Left kidney (tissue), 2 donors: ENCODE results near the gene NSG1. TPM values are rescaled to one million over a fixed set of nuclear protein-coding genes. Genes with fewer than 3 reads are reported as not detected.

ENCODE experiments used
- DNase-seq: peaks from one replicate; pipeline ENCODE4 v3.0.0-alpha.2; 2013
- polyA plus RNA-seq: library from polyadenylated mRNA; unstranded; fragments of 120-200 nt; gene quantifications from one replicate; pipeline ENCODE4 v1.2.1, GENCODE V29; 2013; ENCODE audit not compliant: insufficient read length

The NSG1 gene
- polyA plus RNA-seq, 1 donor, result 4.9 TPM

- DNase-seq, result no peak
Measured at GRCh38 chr4:4395849-4396627, 9.1 kb downstream of the NSG1 start.

GRCh38 chr4:4396628-4397440, 9.9 kb downstream of the NSG1 start:
- no peak for DNase-seq

- no peak for DNase-seq
Measured at GRCh38 chr4:4397441-4397819, 10.5 kb downstream of the NSG1 start.

GRCh38 chr4:4398430-4398829, 11.5 kb downstream of the NSG1 start:
- no peak for DNase-seq

- DNase-seq, result no peak
Measured at GRCh38 chr4:4401036-4401435, 14.1 kb downstream of the NSG1 start.

GRCh38 chr4:4402966-4403365, 16.1 kb downstream of the NSG1 start:
- no peak for DNase-seq

- DNase-seq, result no peak
Measured at GRCh38 chr4:4405358-4405962, 18.6 kb downstream of the NSG1 start.

GRCh38 chr4:4406455-4407298, 19.8 kb downstream of the NSG1 start:
- no peak for DNase-seq

- DNase-seq, result no peak
Measured at GRCh38 chr4:4407299-4408131, 20.6 kb downstream of the NSG1 start.

GRCh38 chr4:4408132-4408523, 21.2 kb downstream of the NSG1 start:
- DNase-seq, result no peak

- DNase-seq, result no peak
Measured at GRCh38 chr4:4408576-4409335, 21.9 kb downstream of the NSG1 start.

- no peak for DNase-seq
Measured at GRCh38 chr4:4409416-4410115, 22.7 kb downstream of the NSG1 start.

GRCh38 chr4:4410271-4410670, 23.4 kb downstream of the NSG1 start:
- no peak for DNase-seq

GRCh38 chr4:4411906-4412305, 25.0 kb downstream of the NSG1 start:
- DNase-seq, result no peak

GRCh38 chr4:4412641-4413372, 25.9 kb downstream of the NSG1 start:
- no peak for DNase-seq

- no peak for DNase-seq
Measured at GRCh38 chr4:4413373-4413725, 26.4 kb downstream of the NSG1 start.

- no peak for DNase-seq
Measured at GRCh38 chr4:4413806-4414205, 26.9 kb downstream of the NSG1 start.

GRCh38 chr4:4415107-4415805, 28.4 kb downstream of the NSG1 start:
- DNase-seq, result no peak
